H1 (cell line): ENCODE measurements around the gene CTSC. TPM values are rescaled to one million over a fixed set of nuclear protein-coding genes. Genes with fewer than 3 reads are reported as not detected.

Source experiments
- CTCF ChIA-PET: fragments of 300-600 bp; sonication (Branson Sonifier 250); formaldehyde crosslinking; loops from one replicate; lab custom pipeline; 2021; ENCODE audit not compliant: partially characterized antibody; lab: Charles Lee
- POLR2A ChIA-PET: fragments of 300-600 bp; sonication (Branson Sonifier 250); formaldehyde crosslinking; loops from one replicate; lab custom pipeline; 2021; ENCODE audit warnings: inconsistent platforms; ENCODE audit not compliant: partially characterized antibody; lab: Charles Lee
- DNase-seq, 2 experiments: peaks; one replicate each; pipeline versions ENCODE4 v3.0.0 to v3.0.0-alpha.2; 2010 to 2022; ENCODE audit warnings: low spot score in 2 of 2, low read depth in 1 of 2, mixed read lengths in 1 of 2
- FAIRE-seq: peaks from 2 replicates; lab custom pipeline; 2011; peaks lifted over from hg19 to GRCh38; lab: Jason Lieb, UNC
- H2AFZ ChIP-seq: 2 replicates; pipeline ENCODE4 v1.8.1; 2012; ENCODE audit warnings: low read length, inconsistent platforms
- H2AK5ac ChIP-seq: 2 replicates; pipeline ENCODE4 v1.6.1; 2013; ENCODE audit warnings: low read depth, low read length
- H2BK120ac ChIP-seq: replicated peaks from 2 replicates; pipeline ENCODE3; 2013; ENCODE audit warnings: low read depth, low read length, inconsistent platforms
- H2BK12ac ChIP-seq: 2 replicates; pipeline ENCODE4 v1.6.1; 2013; ENCODE audit warnings: low read depth, low read length
- H2BK15ac ChIP-seq: 2 replicates; pipeline ENCODE4 v1.6.1; 2013; ENCODE audit warnings: low read length
- H2BK20ac ChIP-seq: 2 replicates; pipeline ENCODE4 v1.6.1; 2013; ENCODE audit warnings: low read length
- H2BK5ac ChIP-seq: 2 replicates; pipeline ENCODE4 v1.6.1; 2013; ENCODE audit warnings: low read depth, low read length
- H3K14ac ChIP-seq: 2 replicates; pipeline ENCODE4 v1.6.1; 2013; ENCODE audit warnings: inconsistent platforms; ENCODE audit not compliant: insufficient read length
- H3K18ac ChIP-seq: 2 replicates; pipeline ENCODE4 v1.6.1; 2013; ENCODE audit warnings: low read length; ENCODE audit errors: extremely low read depth
- H3K23ac ChIP-seq: 2 replicates; pipeline ENCODE4 v1.6.1; 2013; ENCODE audit warnings: inconsistent platforms; ENCODE audit not compliant: insufficient read length
- H3K23me2 ChIP-seq: 2 replicates; pipeline ENCODE4 v1.6.1; 2013; ENCODE audit warnings: low read depth, low read length
- H3K27ac ChIP-seq: 2 replicates; pipeline ENCODE4 v1.6.1; 2011; ENCODE audit warnings: low read depth, low read length, inconsistent platforms
- H3K27me3 ChIP-seq, 4 experiments: replicated peaks in 1 of 4; 1 replicate in 1 of 4; 2 replicates in 3 of 4; pipeline versions ENCODE4 v1.6.1 to v1.8.1; 2011 to 2013; ENCODE audit warnings: low read length in 3 of 4, mild to moderate bottlenecking in 3 of 4, inconsistent platforms in 2 of 4, mixed read lengths in 2 of 4, moderate library complexity in 1 of 4; ENCODE audit not compliant: control insufficient read depth in 3 of 4, insufficient read depth in 3 of 4; ENCODE audit errors: extremely low read depth in 1 of 4
- H3K36me3 ChIP-seq, 4 experiments: 2 replicates each; pipeline versions ENCODE4 v1.6.1 to v1.8.1; 2011 to 2013; ENCODE audit warnings: mild to moderate bottlenecking in 4 of 4, low read length in 3 of 4, moderate library complexity in 2 of 4, control low read depth in 1 of 4, inconsistent platforms in 1 of 4; ENCODE audit not compliant: insufficient read depth in 4 of 4, control insufficient read depth in 2 of 4
- H3K4ac ChIP-seq: replicated peaks from 2 replicates; pipeline ENCODE3; 2013; ENCODE audit warnings: low read length, low read depth, mixed read lengths, inconsistent platforms; ENCODE audit not compliant: insufficient read length
- H3K4me1 ChIP-seq, 4 experiments: replicated peaks in 1 of 4; 1 replicate in 1 of 4; 2 replicates in 3 of 4; pipeline versions ENCODE4 v1.6.1 to v1.8.1; 2011 to 2013; ENCODE audit warnings: low read length in 3 of 4, inconsistent platforms in 2 of 4, mixed read lengths in 1 of 4; ENCODE audit not compliant: insufficient read depth in 4 of 4, control insufficient read depth in 3 of 4
- H3K4me2 ChIP-seq, 2 experiments: 2 replicates each; pipeline versions ENCODE4 v1.6.1 to v1.8.1; 2011 to 2013; ENCODE audit warnings: low read depth in 2 of 2, low read length in 2 of 2, control low read depth in 1 of 2, inconsistent platforms in 1 of 2, mild to moderate bottlenecking in 1 of 2; ENCODE audit not compliant: insufficient read depth in 1 of 2
- H3K4me3 ChIP-seq, 4 experiments: fragments of 200-600, 300-600 bp in 1 of 4; sonication (generic), shearing (Covaris generic), sonication (Bioruptor Twin) in 1 of 4; 2 replicates each; pipeline versions ENCODE4 v1.5.1 to v1.8.1; 2011 to 2016; ENCODE audit warnings: low read length in 4 of 4, low read depth in 3 of 4, control low read depth in 2 of 4, inconsistent platforms in 2 of 4, mild to moderate bottlenecking in 2 of 4, mixed read lengths in 1 of 4, moderate library complexity in 1 of 4; ENCODE audit not compliant: insufficient read depth in 2 of 4; ENCODE audit errors: extremely low read depth in 1 of 4
- H3K56ac ChIP-seq: replicated peaks from 2 replicates; pipeline ENCODE3; 2013; ENCODE audit warnings: low read depth, mild to moderate bottlenecking, mixed read lengths, low read length, inconsistent platforms; ENCODE audit not compliant: insufficient read length
- H3K79me1 ChIP-seq: 2 replicates; pipeline ENCODE4 v1.6.1; 2013; ENCODE audit warnings: low read depth, low read length, control low read depth
- H3K79me2 ChIP-seq, 2 experiments: 2 replicates each; pipeline versions ENCODE4 v1.6.1 to v1.8.1; 2012 to 2013; ENCODE audit warnings: low read length in 2 of 2, mild to moderate bottlenecking in 2 of 2, inconsistent platforms in 1 of 2; ENCODE audit not compliant: insufficient read depth in 2 of 2, control insufficient read depth in 1 of 2
- H3K9ac ChIP-seq, 4 experiments: replicated peaks in 1 of 4; 1 replicate in 1 of 4; 2 replicates in 3 of 4; pipeline versions ENCODE4 v1.6.1 to v1.8.1; 2011 to 2013; ENCODE audit warnings: low read depth in 3 of 4, low read length in 3 of 4, control low read depth in 2 of 4, mild to moderate bottlenecking in 2 of 4, moderate library complexity in 2 of 4, inconsistent platforms in 1 of 4; ENCODE audit errors: extremely low read depth in 1 of 4
- H3K9me3 ChIP-seq, 2 experiments: 2 replicates each; pipeline versions ENCODE4 v1.6.1 to v1.8.1; 2012 to 2013; ENCODE audit warnings: mild to moderate bottlenecking in 2 of 2, moderate library complexity in 2 of 2, control low read depth in 1 of 2, inconsistent platforms in 1 of 2, low read depth in 1 of 2, low read length in 1 of 2, mixed read lengths in 1 of 2; ENCODE audit not compliant: insufficient read depth in 2 of 2
- H4K20me1 ChIP-seq, 2 experiments: replicated peaks in 1 of 2; 2 replicates each; pipeline versions ENCODE3 to v1.8.1; 2011 to 2013; ENCODE audit warnings: inconsistent platforms in 2 of 2, low read length in 2 of 2, mild to moderate bottlenecking in 1 of 2; ENCODE audit not compliant: insufficient read depth in 2 of 2, control insufficient read depth in 1 of 2
- H4K5ac ChIP-seq: 2 replicates; pipeline ENCODE4 v1.6.1; 2013; ENCODE audit warnings: low read length, low read depth, mixed read lengths, inconsistent platforms; ENCODE audit not compliant: insufficient read length
- H4K8ac ChIP-seq: 2 replicates; pipeline ENCODE4 v1.8.0; 2013; ENCODE audit warnings: mild to moderate bottlenecking, moderate library complexity, low read length, inconsistent platforms; ENCODE audit not compliant: insufficient read depth; ENCODE audit errors: extremely low read depth
- H4K91ac ChIP-seq: replicated peaks from 2 replicates; pipeline ENCODE3; 2013; ENCODE audit warnings: low read length, mixed read lengths, inconsistent platforms; ENCODE audit not compliant: insufficient read length
- HDAC6 ChIP-seq: IDR thresholded peaks from one replicate; pipeline ENCODE4 v1.7.1; 2012; ENCODE audit warnings: low read depth, mild to moderate bottlenecking, inconsistent platforms, low read length, moderate library complexity
- SAP30 ChIP-seq: fragments of 300-600 bp; sonication (generic); IDR thresholded peaks from 2 replicates; pipeline ENCODE4 v1.7.1; 2012; ENCODE audit warnings: low read length, moderate library complexity, mild to moderate bottlenecking, inconsistent platforms; ENCODE audit not compliant: insufficient read depth, insufficient replicate concordance
- WGBS, 2 experiments: shearing (Covaris generic) in 1 of 2; methylation state at CpG; one replicate each; pipeline versions ENCODE4 v1.1.6 to v1.1.7; 2013 to 2015; ENCODE audit warnings: low lambda C conversion rate in 2 of 2, mixed read lengths in 2 of 2, inconsistent platforms in 1 of 2, low coverage in 1 of 2, missing lambda C conversion rate in 1 of 2; ENCODE audit not compliant: insufficient replicate concordance in 2 of 2, insufficient coverage in 1 of 2, insufficient read length in 1 of 2; ENCODE audit errors: extremely low coverage in 1 of 2, missing lambda C conversion rate in 1 of 2; 5-methylcytosine and 5-hydroxymethylcytosine counted together
- polyA plus RNA-seq, 7 experiments: library from polyadenylated mRNA; depleted of rRNA in 3 of 7; stranded (reverse) in 5 of 7; unstranded in 2 of 7; fragments of >200 nt in 5 of 7; fragments of 200-250 nt in 2 of 7; gene quantifications; 1 replicate in 5 of 7; 2 replicates in 1 of 7; 4 replicates in 1 of 7; pipeline versions ENCODE4 v1.2.1 to v1.2.3, GENCODE V29; 2011 to 2013; ENCODE audit warnings: missing spikeins in 2 of 7, mixed read lengths in 2 of 7
- total RNA-seq: library from RNA; stranded (reverse); fragmentation: NEBNext Ultra II Directional; extraction: Animal tissue kit (Norgen Biotek cat#: 25700); gene quantifications from 2 replicates; pipeline ENCODE4 v1.2.1, GENCODE V29; 2021

The CTSC gene
- total and polyA plus RNA-seq, 2 of the 8 experiments (the other 6 are each of a cell fraction or from before 2014, with no cell fraction given), result 347 to 369 TPM

DNA sequence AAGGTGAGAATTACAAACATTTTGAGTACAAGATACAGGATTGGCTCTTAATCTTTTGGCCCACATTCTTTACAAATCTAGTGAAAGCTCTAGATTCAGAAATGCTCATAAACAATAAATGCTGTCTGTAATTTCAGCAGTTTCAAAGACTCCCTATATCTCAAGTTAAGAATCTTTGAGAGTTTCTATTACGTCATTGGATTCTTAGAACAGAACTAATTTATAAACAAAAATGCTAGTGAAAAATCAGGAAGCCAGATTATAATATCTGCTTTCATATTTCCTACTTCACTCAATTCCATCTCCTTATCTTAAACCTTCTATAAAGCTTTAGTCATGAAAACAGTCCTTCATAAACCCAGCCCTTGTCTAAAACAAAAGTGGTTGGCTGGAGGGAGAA, 32.1 kb downstream of the CTSC start:
- Histone ChIP-seq H3K56ac (no peak overlapping the region), H2BK5ac (no peak overlapping the region), H2BK20ac (no peak overlapping the region), H3K79me1 (peaks cover 7% of the 10 kb centered on the region), H3K4me2 (no peak overlapping the region), H3K9me3 (no peaks in the 10 kb centered on the region), H3K27me3 (no peaks in the 10 kb centered on the region), H3K79me2 (peaks cover 0 to 53% of the 10 kb centered on the region in 2 experiments; a peak in 3 of 4 replicates), H3K9ac (no peak overlapping the region), H4K20me1 (no peaks in the 10 kb centered on the region), H3K27ac (0 out of 2 replicates have a peak overlapping the region, but pooled peaks have one; percentile 45)
- DNase-seq, result no peak
- TF ChIP-seq HDAC6 (no peak), SAP30 (no peak)
- TF ChIP-seq, all 59 proteins: peak for 0
- Histone ChIP-seq H2BK120ac (no peak overlapping the region), H3K4ac (no peak overlapping the region), H4K5ac (no peak overlapping the region), H4K8ac (no peak overlapping the region), H3K14ac (no peak overlapping the region), H2AFZ (no peak overlapping the region), H4K91ac (no peak overlapping the region), H3K4me1 (peaks cover 5 to 22% (median 18%) of the 10 kb centered on the region in 4 experiments; a peak in 6 of 7 replicates), H2AK5ac (no peak overlapping the region), H2BK15ac (no peak overlapping the region), H3K23me2 (no peaks in the 10 kb centered on the region; the same call in 1 of the 2 replicates), H3K18ac (no peak overlapping the region; the same call in 1 of the 2 replicates), H3K23ac (no peak overlapping the region), H3K4me3 (no peak overlapping the region), H3K36me3 (peaks cover 3 to 62% (median 27%) of the 10 kb centered on the region in 4 experiments; a peak in 7 of 8 replicates), H2BK12ac (no peak overlapping the region)
- no peak for FAIRE-seq
- CTCF ChIA-PET, result no interaction called here
- POLR2A ChIA-PET, result interaction anchor here (0.8 to 5.0 kb wide), 2 partner anchors 22 to 32 kb away, joined by 3 to 50 read pairs; partner anchors contain the start of gene CTSC
- 88% methylated on average over 1 of the region's 1 CpG; no CpG with 5 or more reads in 1 of the 2 experiments for WGBS, 2 experiments
